ENCODE data around the gene SAMM50. TPM values are rescaled to one million over a fixed set of nuclear protein-coding genes. Genes with fewer than 3 reads are reported as not detected.

SAMM50 gene
- total RNA-seq, 4 donors from 2014 or later = 24.3 to 29.4 (median 28.1) TPM

DNA sequence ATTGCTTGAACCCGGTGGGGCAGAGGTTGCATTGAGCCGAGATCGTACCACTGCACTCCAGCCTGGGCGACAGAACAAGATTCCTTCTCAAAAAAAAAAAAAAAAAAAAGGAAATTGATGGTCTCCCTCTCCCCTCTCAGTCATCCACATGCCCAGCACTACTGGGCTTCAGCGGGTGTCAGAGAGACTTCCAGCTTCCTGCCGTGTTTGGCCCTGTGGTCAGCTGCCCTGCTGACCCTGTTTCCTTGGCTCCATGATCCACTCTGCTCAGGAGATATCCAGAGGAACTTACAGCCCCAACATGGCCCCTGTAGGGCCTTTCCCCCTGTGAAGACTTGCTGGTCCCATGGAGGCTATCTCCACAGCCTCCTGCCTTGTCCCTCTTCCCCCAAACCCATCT is 37.7 kb upstream of the SAMM50 start:
- DNase-seq (ENCODE audit: low spot score in 2 of 2) = no peak
- Histone ChIP-seq H3K27ac (no peak overlapping the region), H3K27me3 (peaks cover 0 to 16% of the 10 kb centered on the region in 2 donors), H3K4me3 (no peak overlapping the region), H3K4me1 (no peaks in the 10 kb centered on the region), H3K9me3 (no peaks in the 10 kb centered on the region), H3K36me3 (no peaks in the 10 kb centered on the region)
- WGBS, 2 donors = 68 to 78% methylated on average over 6 of the region's 6 CpGs
- no peak for TF ChIP-seq POLR2A (IDR thresholded peaks at IDR 0.05)
- no peak for TF ChIP-seq EP300 (IDR thresholded peaks at IDR 0.05)
- TF ChIP-seq, protein P1, sequence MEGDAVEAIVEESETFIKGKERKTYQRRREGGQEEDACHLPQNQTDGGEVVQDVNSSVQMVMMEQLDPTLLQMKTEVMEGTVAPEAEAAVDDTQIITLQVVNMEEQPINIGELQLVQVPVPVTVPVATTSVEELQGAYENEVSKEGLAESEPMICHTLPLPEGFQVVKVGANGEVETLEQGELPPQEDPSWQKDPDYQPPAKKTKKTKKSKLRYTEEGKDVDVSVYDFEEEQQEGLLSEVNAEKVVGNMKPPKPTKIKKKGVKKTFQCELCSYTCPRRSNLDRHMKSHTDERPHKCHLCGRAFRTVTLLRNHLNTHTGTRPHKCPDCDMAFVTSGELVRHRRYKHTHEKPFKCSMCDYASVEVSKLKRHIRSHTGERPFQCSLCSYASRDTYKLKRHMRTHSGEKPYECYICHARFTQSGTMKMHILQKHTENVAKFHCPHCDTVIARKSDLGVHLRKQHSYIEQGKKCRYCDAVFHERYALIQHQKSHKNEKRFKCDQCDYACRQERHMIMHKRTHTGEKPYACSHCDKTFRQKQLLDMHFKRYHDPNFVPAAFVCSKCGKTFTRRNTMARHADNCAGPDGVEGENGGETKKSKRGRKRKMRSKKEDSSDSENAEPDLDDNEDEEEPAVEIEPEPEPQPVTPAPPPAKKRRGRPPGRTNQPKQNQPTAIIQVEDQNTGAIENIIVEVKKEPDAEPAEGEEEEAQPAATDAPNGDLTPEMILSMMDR (IDR thresholded peaks at IDR 0.05) = no peak

DNA sequence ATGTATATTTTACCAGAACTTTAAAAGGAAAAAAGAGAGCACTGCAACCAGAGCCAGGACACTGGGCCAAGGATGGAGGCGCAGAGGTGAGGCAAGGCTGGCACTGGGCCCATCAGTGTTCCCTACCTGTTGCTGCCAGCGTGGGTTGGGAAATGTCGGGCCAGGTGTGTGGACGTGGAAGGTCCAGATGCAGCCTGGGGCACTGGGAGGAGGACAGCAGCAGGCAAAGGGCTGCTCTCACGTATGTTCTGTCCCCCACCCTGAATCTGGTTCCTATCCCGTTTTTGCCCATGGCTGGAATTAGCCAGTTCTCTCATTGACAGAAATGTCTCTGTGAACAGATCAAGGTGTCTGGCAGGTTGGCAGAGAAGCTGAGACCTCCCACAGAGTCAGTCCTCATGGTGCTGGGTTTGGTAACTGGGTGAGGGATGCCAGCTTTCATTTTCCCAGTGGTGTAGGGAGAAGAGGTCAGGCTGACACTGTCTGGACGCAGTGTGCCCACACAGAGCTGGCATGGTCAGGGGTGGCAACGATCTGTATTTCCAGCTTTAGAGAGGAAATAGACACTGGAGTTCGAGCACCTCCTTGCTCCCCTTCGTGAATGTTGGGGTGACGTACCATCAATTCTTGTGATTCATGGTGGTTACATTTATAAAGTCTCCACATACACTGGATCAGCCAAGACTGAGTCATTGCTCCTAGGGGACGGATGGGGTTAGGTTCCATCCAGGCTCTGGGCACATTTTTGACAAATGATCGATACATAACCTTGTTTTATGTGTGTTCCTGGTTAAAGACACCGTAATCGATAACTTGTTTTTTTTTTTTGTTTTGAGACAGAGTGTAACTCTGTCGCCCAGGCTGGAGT is 35.9 kb upstream of the SAMM50 start:
- WGBS, 2 donors = 82 to 84% methylated on average over 16 of the region's 16 CpGs
- Histone ChIP-seq H3K4me1 (peaks cover 0 to 15% (median 5%) of the 10 kb centered on the region in 4 donors), H3K4me3 (no peak overlapping the region), H3K9me3 (no peaks in the 10 kb centered on the region), H3K27me3 (peaks cover 0 to 21% of the 10 kb centered on the region in 2 donors), H3K27ac (no peak overlapping the region), H3K36me3 (no peaks in the 10 kb centered on the region)
- TF ChIP-seq EP300 (IDR thresholded peaks at IDR 0.05) = no peak
- no peak for TF ChIP-seq POLR2A (IDR thresholded peaks at IDR 0.05)
- TF ChIP-seq, protein P1 (IDR thresholded peaks at IDR 0.05) = no peak
- DNase-seq (ENCODE audit: low spot score in 2 of 2) = no peak

DNA sequence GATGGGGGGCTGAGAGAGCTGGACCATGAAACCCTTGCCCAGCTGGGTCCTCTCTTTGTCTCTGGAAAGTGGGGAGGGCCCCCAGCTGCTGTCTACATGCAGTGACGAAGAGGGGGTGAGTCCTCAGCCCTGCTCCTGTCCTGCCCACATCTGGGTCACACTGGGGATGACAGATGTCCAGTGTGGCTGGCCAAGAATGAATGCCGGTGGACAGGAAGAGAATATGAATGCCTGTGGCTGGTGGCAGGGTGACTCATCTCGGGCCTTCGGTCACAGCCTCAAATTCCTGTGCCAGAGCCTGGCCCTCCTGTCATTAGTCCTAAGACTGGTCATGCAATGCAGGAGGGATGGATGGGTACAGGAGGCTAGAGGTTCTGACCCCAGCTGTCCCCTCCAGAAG is 33.9 kb upstream of the SAMM50 start:
- Histone ChIP-seq H3K9me3 (peaks cover 0 to 6% (median 0%) of the 10 kb centered on the region in 4 donors), H3K36me3 (no peaks in the 10 kb centered on the region), H3K27ac (no peak overlapping the region), H3K27me3 (peaks cover 0 to 31% of the 10 kb centered on the region in 2 donors), H3K4me1 (peaks cover 0 to 16% (median 5%) of the 10 kb centered on the region in 4 donors), H3K4me3 (no peak overlapping the region)
- 25 to 33% methylated on average over 1 to 3 of the region's 4 CpGs for WGBS, 2 donors
- TF ChIP-seq POLR2A (IDR thresholded peaks at IDR 0.05) (no peak), EP300 (IDR thresholded peaks at IDR 0.05) (no peak)
- TF ChIP-seq, protein P1 (IDR thresholded peaks at IDR 0.05) = no peak
- no peak for DNase-seq (ENCODE audit: low spot score in 2 of 2)

DNA sequence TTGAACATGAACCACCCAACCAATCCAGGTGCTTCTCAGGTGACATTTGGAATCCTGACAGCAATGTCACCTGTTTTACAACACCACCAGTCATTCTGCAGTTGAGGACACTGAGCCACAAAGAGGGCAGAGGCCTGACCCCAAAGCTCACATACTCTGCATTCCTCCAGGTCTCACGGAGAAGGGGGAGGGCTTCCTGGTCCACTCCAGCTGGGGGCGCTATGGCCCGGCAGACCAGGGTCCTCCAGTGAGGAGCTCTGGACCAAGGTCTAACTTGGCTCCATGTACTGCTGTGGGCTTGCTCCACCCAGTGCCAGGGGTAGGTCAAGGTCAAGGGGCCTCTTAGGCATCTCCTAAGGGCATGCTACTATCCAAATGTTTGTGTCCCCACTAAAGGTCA is 33.1 kb upstream of the SAMM50 start:
- Histone ChIP-seq H3K27ac (no peak overlapping the region), H3K36me3 (no peaks in the 10 kb centered on the region), H3K4me1 (peaks cover 0 to 16% (median 5%) of the 10 kb centered on the region in 4 donors), H3K4me3 (no peak overlapping the region), H3K9me3 (peaks cover 0 to 6% (median 0%) of the 10 kb centered on the region in 4 donors), H3K27me3 (peaks cover 0 to 31% of the 10 kb centered on the region in 2 donors)
- 67 to 82% methylated on average over 1 to 3 of the region's 3 CpGs for WGBS, 2 donors
- DNase-seq (ENCODE audit: low spot score in 2 of 2) = no peak
- TF ChIP-seq, protein P1 (IDR thresholded peaks at IDR 0.05) = no peak
- TF ChIP-seq EP300 (IDR thresholded peaks at IDR 0.05) (no peak), POLR2A (IDR thresholded peaks at IDR 0.05) (no peak)

DNA sequence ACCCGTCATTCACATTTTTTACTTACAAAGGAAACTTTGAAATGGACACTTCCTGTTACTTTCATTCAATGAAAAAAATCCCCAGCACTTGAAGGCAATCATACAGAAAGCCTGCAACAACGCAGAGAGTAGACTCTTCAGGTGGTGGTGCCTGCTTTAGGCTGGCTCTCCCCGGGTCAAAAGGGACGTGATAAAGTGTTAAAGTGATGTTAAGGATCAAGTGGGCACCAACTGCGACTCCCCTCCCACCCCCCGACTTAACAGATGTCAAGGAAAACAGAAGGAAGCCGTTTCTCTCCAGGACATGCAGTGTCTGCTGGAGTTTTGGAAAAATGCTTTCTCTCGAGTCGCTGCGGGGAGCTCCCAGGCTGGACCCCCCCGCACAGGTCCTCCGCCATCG is 32.1 kb upstream of the SAMM50 start:
- no peaks in the 10 kb centered on the region for H3K36me3 ChIP-seq
- peaks cover 0 to 6% (median 0%) of the 10 kb centered on the region in 4 donors for H3K9me3 ChIP-seq
- H3K4me3 ChIP-seq = peak overlapping the region; percentile 40 to 71 (median 55)
- TF ChIP-seq POLR2A (IDR thresholded peaks at IDR 0.05) = no peak
- TF ChIP-seq, protein P1 (IDR thresholded peaks at IDR 0.05) = no peak
- TF ChIP-seq EP300 (IDR thresholded peaks at IDR 0.05) = no peak
- H3K27ac ChIP-seq = no peak overlapping the region
- peaks cover 0 to 16% (median 5%) of the 10 kb centered on the region in 4 donors for H3K4me1 ChIP-seq
- H3K27me3 ChIP-seq = peaks cover 0 to 31% of the 10 kb centered on the region in 2 donors
- WGBS, 2 donors = 1 to 2% methylated on average over 10 to 13 of the region's 13 CpGs
- DNase-seq (ENCODE audit: low spot score in 2 of 2) = no peak
